PC-3 (cell line): ENCODE results near the gene GFRA1.

Experiments used
- CTCF ChIP-seq: fragments of 300-600 bp; sonication (generic); conservative IDR thresholded peaks from 2 replicates; pipeline ENCODE4 v1.5.1; 2017; ENCODE audit warnings: antibody characterized with exemption, low read depth, mild to moderate bottlenecking, low read length
- EZH2 ChIP-seq: fragments of 300-600 bp; sonication (generic); IDR thresholded peaks from one replicate; pipeline ENCODE4 v1.6.1; 2017; ENCODE audit warnings: antibody characterized with exemption, mild to moderate bottlenecking, low read length; ENCODE audit not compliant: unreplicated experiment

DNA sequence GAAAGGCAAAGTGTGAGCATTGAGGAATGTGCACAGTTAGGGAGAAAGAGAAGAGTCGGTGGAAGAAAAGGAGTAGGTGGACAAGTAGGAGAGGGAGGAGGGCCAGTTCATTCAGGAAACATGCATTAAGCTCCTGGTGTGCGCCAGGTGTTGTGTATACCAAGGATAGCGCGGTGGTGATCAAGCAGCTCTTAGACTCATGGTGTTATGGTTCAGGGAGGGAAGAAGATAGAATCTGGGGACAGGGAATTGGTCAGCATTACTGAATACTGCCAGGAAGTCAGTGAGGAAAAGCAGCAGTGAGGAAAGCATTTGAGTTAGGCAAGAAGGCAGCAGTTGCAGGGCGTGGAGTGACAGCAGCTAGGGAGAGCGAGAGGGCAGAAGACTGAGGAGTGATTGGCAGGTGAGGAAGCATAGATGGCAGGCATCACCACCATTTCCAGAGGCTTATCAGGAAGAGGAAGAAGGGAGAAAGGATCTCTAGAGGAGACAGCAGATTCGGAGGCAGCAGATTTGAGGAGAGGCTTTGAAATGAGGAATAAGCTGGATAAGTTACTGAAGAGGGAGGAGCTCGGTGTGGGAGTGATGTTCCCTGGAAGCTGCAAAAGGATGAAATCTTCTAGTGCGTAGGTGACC, 265.6 kb downstream of the GFRA1 start:
- no peak for TF ChIP-seq CTCF
- no peak for TF ChIP-seq EZH2
